NCI-H2227 treated with DMSO at 0.1 percent for 48 hours (cell line): Measurements from ENCODE around the gene WDHD1.
"Not testable (repeated sequence)": the region's sequence is repeated elsewhere in the genome, so short reads cannot be mapped to it uniquely, and the experiment has no call there.

Source experiments
- DNase-seq: peaks from one replicate; lab custom pipeline; 2025; lab: John Stamatoyannopoulos, UW

WDHD1 gene

DNA sequence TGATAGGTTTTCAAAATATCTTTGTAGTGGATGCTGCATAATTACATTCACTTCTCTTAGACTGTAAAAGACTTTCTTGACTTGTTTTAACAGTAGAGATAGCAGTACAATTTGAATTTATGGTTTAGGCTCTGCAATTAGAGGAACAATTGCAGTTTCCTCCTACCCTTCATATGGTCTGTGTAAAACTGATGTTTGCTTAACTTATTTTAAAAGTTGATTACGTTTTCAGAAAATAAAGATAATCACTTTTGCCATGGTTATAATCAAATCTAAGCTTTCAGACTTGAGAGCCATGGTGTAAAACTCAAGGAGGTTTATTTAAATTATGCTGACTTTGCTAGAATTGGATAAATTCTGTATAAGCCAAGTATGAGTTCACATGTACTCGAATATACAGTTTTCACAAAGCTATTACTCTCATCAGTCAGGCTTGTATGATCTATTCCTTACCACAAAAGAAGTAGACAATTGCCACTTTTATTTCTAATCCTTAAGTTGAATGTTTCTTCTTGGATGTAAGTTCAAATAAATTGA is 22.1 kb upstream of the WDHD1 start:
- peak; percentile 79 for DNase-seq

DNA sequence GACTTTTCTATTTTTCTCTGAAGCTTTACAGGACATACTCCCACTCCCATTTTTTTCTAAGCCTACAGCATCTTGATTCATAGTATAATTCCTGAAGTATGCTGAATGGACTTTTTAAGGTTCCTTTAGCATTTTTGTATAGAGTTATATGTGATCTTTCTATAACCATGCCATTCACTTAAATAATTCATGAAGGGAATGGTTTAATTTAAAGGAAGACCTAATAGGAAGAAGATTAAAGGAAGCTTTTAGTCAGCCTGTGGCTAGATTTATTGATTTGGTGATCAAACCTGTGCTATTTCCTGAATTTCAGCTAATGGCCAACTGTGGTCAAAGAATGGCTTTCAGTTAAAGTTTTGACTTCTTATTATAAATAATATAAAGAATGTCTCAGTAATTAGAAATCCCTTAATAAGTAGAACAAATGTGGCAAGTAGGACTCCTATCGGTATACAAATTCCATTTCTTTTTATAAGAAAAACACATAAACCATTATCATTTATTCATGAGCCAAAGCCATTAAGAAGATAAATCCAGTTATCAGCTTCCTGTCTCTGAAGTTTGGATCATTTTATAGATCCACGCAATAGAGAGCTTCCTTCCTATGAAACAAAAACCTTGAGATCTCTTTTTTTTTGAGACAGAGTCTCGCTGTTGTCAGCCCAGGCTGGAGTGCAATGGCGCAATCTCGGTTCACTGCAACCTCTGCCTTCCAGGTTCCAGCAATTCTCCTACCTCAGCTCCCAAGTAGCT is 20.6 kb upstream of the WDHD1 start:
- DNase-seq: no peak

DNA sequence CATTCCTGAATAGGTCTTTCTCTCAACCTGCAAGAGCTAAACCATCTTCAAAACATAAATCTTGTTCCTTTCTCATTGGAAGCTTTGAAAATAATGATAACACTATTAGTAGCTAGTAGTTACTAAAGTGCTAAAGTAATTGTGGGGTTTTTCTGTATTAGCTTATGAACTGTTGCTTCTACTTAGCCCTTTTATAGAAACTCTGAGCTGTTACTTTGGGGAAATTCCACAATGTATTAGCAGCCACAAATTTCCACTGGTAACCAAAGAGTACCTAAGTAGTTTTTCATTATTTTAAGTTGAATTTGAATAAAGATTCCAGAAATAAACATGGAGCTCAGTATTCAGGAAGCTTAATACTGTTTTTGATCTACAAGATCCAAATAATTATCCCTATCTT is 18.2 kb upstream of the WDHD1 start:
- no peak for DNase-seq

GRCh38 chr14:55043528-55043927 is 16.6 kb upstream of the WDHD1 start:
- no peak for DNase-seq

DNA sequence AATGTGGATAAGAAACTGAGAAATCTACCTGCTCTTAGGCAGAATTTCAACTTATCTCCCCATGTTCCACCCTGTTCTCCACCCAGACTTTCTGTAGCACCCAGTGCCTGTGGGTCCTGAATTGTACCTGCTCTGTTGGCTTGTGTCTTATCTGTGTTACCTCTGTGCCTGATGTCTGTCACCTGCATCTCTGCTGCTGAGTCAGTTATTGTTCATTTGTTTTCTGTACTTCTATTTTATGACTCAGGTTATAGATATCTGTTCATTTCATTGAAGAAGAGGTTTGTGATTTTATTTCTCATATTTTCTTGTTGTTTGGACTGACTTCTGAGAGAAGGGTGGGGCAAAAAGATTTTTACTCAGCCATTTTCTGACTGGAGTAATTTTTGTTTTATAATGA is 11.8 kb upstream of the WDHD1 start:
- DNase-seq: no peak

DNA sequence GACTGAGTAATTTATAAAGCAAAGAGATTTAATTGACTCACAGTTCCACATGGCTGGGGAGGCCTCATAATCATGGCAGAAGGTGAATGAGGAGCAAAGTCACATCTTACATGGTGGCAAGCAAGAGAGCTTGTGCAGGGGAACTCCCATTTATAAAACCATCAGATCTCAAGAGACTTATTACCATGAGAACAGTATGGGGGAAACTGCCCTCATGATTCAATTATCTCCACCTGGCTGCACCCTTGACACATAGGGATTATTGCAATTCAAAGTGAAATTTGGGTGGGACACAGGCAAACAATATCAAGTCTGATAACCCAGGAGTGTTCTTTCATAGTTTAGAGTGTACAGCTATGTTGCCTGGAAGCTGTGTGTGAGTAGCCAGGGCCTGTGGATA is 11.1 kb upstream of the WDHD1 start:
- not testable (repeated sequence) for DNase-seq

DNA sequence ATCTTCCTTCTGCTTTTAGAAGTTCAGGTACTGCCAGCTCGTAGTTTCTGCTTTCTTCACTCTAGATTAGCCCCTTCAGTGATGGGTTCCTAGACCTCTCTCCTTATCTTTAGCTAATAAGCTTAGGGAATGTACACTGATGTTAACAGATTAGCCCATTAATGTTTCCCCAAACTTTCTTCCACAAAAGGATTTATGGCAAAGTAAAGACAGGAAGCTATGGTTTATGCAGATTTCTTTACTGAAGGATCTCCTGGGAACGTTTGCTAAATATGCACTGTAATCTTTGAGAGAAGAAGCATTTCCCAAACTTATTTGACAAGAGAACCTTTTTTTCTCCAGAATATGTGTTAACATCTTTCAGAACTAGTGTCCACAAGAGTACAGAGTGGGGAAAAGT is 4.3 kb upstream of the WDHD1 start:
- no peak for DNase-seq

- DNase-seq: no peak
Measured at GRCh38 chr14:55028476-55028875, 1.6 kb upstream of the WDHD1 start.

- DNase-seq: no peak
Measured at GRCh38 chr14:55028066-55028465, 1.2 kb upstream of the WDHD1 start.

DNA sequence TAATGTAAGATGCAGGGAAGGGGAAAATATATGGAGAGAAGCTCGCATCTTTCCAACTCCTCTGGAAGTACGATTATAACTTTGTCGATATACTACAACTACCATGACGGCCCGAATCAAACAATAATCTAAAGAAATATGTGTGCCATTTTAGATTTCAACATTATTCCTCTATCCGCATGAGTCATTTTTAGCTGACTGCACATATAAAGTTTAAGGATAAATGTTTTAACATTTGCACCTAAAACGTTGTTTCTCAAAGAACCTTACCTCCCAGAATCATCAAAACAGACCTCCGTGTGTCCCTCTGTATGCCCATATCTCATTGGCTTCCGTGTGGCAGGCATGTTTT is 482 bp downstream of the WDHD1 start:
- no peak for DNase-seq

- DNase-seq: no peak
Measured at GRCh38 chr14:55025948-55026347, 951 bp downstream of the WDHD1 start.

DNA sequence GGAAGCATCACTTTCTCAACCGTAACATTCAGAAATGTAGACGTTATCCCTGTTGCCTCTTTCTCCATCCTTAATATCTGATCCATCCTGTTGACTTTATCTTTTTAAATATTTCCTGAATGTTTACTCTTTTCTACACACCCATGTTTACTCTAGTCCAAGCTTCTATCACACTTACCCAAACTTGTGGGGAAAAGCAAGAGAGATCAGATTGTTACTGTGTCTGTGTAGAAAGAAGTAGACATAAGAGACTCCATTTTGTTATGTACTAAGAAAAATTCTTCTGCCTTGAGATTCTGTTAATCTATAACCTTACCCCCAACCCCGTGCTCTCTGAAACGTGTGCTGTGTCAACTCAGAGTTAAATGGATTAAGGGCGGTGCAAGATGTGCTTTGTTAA is 2.5 kb downstream of the WDHD1 start:
- DNase-seq: not testable (repeated sequence)

DNA sequence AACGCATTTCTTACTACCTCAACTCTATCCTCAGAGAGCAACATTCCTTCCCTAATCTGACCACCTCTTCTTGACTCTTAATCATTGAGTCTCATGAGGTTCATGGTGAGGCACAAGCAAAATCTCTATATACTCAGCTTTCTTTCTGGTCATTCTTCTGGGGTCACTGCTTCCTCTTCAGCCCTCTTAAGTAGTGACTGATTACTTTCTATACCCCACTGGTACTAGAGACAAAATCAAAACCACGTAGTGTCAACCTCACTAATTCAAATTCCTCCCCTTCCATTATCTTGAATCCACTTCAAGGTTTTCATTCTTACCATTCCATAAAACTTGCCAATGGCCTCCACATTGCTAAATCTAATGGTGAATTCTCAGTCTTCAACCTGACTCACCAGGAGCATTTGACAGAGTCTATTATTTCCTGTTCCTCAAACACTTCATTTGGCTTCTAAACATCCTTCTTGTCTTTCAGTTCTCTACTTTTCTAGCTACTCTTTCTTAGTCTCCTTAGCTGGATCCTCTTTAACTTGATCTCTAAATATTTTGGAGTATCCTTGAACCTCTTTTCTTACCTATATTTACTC is 6.8 kb downstream of the WDHD1 start:
- DNase-seq: no peak

DNA sequence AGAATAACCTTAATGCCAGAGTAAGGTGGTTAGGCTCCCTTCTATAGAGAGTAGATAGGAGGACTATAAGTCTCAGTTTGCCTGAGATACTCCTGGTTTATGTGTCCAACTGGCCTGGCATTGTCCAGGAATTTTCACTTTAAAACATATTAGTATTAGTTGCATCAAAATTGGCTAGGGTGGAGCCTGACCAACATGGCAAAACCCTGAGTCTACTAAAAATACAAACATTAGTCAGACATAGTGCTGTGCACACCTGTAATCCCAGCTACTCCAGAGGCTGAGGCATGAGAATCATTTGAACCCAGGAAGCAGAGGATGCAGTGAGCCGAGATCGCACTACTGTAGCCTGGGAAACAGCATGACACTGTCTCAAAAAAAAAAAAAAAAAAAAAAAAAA is 11.9 kb downstream of the WDHD1 start:
- no peak for DNase-seq

DNA sequence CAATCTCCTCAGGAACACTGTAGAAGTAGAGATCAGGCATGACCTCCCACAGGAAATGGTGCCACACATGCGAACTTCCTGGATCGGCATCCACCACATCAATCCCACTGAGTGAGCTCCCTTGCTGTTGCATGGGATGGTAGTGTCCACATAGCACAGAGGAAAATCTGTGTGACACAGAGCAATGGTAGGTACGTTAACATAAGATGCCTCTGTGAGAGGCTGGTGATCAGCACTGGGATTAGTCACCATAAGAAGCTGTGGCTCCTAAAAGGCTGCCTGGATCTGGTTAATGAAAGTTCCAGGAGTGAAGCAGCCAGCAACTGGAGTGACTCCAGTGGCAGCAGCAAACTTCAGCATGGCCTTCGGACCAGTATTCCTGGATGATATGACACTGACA is 21.8 kb downstream of the WDHD1 start:
- DNase-seq: no peak

DNA sequence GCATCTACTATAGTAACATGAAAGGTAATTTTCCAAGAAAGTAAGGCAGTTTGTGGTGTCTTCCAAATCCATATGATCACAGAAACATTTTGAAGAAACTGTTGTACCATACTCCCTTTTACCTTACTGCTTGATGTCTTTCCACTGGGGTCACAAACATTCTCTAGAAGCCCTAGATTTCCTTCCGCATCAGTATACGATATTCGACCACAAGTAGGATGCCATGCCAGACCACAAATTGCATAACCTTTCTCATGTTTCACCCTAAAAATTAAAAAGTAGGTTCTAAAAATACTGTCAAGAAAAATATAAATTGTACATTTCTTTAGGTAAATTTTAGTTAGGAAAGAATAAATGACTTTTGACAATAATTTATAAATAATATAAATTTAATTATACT is 26.5 kb downstream of the WDHD1 start:
- DNase-seq: no peak

GRCh38 chr14:54985156-54985555 is 41.7 kb downstream of the WDHD1 start:
- no peak for DNase-seq

GRCh38 chr14:54981698-54982097 is 45.2 kb downstream of the WDHD1 start:
- DNase-seq: no peak

DNA sequence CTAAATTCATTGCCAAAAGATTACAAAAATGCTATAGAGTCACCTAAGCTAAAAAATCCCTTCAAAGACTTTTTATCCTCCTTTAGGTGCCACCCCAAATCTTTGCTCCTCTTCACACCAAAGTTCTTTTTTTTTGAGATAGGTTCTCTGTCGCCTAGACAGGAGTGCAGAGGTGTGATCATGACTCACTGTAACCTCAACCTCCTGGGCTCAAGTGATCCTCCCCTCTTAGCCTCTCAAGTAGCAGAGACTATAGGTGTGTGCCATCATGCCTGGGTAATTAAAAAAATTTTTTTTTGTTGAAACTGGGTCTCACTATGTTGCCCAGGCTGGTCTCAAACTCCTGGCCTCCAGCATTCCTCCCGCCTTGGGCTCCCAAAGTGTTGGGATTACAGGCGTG is 47.9 kb downstream of the WDHD1 start:
- DNase-seq: no peak

GRCh38 chr14:54976316-54976715 is 50.6 kb downstream of the WDHD1 start:
- DNase-seq: no peak

DNA sequence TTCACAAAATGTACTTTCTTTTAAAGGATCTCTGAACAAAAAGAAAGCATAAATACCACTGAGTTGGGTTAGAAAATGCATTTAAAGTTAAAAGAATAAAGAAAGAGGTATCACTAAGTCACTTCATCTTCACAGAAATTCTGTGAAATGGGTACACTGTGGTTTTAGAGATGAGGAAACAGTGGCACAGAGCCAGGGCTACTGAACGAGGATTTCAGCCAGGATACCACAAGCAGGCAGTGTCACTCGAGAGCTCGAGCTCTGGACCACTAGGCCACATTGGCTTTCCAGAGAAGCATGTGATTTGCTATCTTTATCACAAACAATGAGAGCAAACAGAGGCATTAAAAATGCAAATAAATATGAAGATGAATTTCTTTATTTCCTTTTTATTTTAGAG is 51.0 kb downstream of the WDHD1 start:
- no peak for DNase-seq

DNA sequence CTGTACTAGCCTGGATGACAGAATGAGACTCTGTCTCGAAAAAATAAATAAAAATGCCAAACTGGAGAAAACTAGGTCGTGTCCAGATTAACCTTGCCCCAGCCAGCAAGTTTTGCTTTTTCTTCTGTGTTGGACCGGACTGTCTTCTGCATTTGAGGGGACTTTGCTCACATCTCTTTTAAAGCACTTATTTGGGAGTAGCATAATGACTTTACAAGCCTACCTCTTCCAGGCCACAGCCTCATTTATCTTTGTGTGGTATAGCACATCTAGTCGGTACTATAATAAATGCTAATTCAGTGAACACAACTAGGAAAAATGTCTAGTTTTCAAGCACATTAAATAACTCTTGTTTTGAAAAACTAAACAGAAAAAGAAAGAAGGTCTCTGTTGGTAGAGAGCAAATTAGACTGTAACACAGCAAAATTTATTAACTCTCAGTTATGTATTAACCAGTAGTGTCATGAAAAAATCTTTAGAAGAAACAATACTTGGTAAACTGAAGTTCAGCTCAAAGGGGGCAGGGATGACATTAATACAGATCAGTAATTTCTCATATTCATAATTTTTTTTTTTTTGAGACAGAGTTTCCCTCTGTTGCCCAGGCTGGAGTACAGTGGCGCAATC is 52.0 kb downstream of the WDHD1 start:
- no peak for DNase-seq

DNA sequence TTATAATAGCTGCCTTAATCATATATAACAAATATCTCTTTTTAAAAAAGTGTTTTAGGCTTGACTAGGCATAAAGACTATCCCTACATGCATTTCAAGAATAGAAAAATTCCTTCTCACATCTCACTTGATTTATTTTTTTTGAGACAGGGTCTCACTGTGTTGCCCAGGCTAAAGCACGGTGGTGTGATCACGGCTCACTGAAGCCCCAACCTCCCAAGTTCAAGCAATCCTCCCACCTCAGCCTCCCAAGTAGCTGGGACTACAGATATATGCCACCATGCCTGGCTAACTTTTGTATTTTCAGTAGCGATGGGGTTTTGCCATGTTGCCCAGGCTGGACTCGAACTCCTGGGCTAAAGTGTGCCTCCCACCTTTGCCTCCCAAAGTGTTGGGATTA is 59.4 kb downstream of the WDHD1 start:
- DNase-seq: no peak
